OCI-LY3 (cell line): Measurements from ENCODE around the gene FOCAD.

Source experiments
- H2AFZ ChIP-seq: fragments of 200-600, 300-600 bp; shearing (Covaris generic); 2 replicates; pipeline ENCODE4 v1.6.0; 2014; ENCODE audit warnings: antibody characterized with exemption, low read depth, low read length
- H3K27ac ChIP-seq: fragments of 200-600, 300-600 bp; sonication (generic); 2 replicates; pipeline ENCODE4 v1.5.1; 2014; ENCODE audit warnings: mild to moderate bottlenecking, low read length, moderate library complexity, mixed read lengths
- H3K27me3 ChIP-seq: fragments of 200-600, 300-600 bp; sonication (generic); 2 replicates; pipeline ENCODE4 v1.6.1; 2014; ENCODE audit warnings: low read depth, low read length, mixed read lengths
- H3K36me3 ChIP-seq: fragments of 200-600, 300-600 bp; sonication (generic); replicated peaks from 2 replicates; pipeline ENCODE3; 2014; ENCODE audit warnings: low read depth, low read length, mixed read lengths
- H3K4me1 ChIP-seq: fragments of 300-600, 200-600 bp; sonication (generic); 2 replicates; pipeline ENCODE4 v1.6.1; 2014; ENCODE audit warnings: low read length, mixed read lengths
- H3K4me2 ChIP-seq: fragments of 200-600, 300-600 bp; sonication (generic); 2 replicates; pipeline ENCODE4 v1.6.1; 2014; ENCODE audit warnings: low read length, mixed read lengths
- H3K4me3 ChIP-seq: fragments of 300-600, 200-600 bp; sonication (generic); 2 replicates; pipeline ENCODE4 v1.5.1; 2014; ENCODE audit warnings: antibody characterized with exemption, mild to moderate bottlenecking, low read length, moderate library complexity
- H3K79me2 ChIP-seq: fragments of 300-600, 200-600 bp; shearing (Covaris generic); 2 replicates; pipeline ENCODE4 v1.6.1; 2014; ENCODE audit warnings: mild to moderate bottlenecking, low read length, mixed read lengths
- H3K9ac ChIP-seq: fragments of 300-600, 200-600 bp; shearing (Covaris generic); 2 replicates; pipeline ENCODE4 v1.6.0; 2014; ENCODE audit warnings: mild to moderate bottlenecking, low read length, moderate library complexity
- H3K9me3 ChIP-seq: fragments of 200-600, 300-600 bp; shearing (Covaris generic); 2 replicates; pipeline ENCODE4 v1.6.1; 2014; ENCODE audit warnings: low read length, mixed read lengths; ENCODE audit not compliant: insufficient read depth
- H4K20me1 ChIP-seq: fragments of 200-600, 300-600 bp; sonication (generic); 2 replicates; pipeline ENCODE4 v1.6.1; 2016; ENCODE audit warnings: low read length, mixed read lengths; ENCODE audit not compliant: insufficient read depth
- CTCF ChIP-seq: fragments of 200-600, 300-600 bp; sonication (generic); IDR thresholded peaks from 2 replicates; pipeline ENCODE4 v1.5.1; 2014; ENCODE audit warnings: antibody characterized with exemption, low read length, low read depth
- EZH2phosphoT487 ChIP-seq: fragments of 200-600 bp; shearing (Covaris generic); IDR thresholded peaks from 2 replicates; pipeline ENCODE4 v1.6.1; 2018; ENCODE audit warnings: antibody characterized with exemption, mixed run types, low read depth

The FOCAD gene

GRCh38 chr9:21002040-21002439, 318.0 kb downstream of the FOCAD start:
- H2AFZ ChIP-seq, result no peak overlapping the region
- peaks cover 17% of the 10 kb centered on the region for H3K36me3 ChIP-seq
- no peak for TF ChIP-seq CTCF
- no peak for TF ChIP-seq EZH2phosphoT487
- no peaks in the 10 kb centered on the region for H3K79me2 ChIP-seq
- H3K4me3 ChIP-seq, result no peak overlapping the region
- H3K9me3 ChIP-seq, result 0 out of 2 replicates have a peak, but pooled peaks cover 11% of the 10 kb centered on the region
- H4K20me1 ChIP-seq, result no peaks in the 10 kb centered on the region
- H3K4me1 ChIP-seq, result peaks cover 11% of the 10 kb centered on the region
- no peaks in the 10 kb centered on the region for H3K27me3 ChIP-seq
- no peak overlapping the region for H3K27ac ChIP-seq
- H3K4me2 ChIP-seq, result no peak overlapping the region
- H3K9ac ChIP-seq, result no peak overlapping the region

- H3K9ac ChIP-seq, result no peak overlapping the region
- H3K9me3 ChIP-seq, result no peaks in the 10 kb centered on the region
- H3K36me3 ChIP-seq, result no peaks in the 10 kb centered on the region
- H3K4me2 ChIP-seq, result no peak overlapping the region
- H2AFZ ChIP-seq, result no peak overlapping the region
- no peaks in the 10 kb centered on the region for H4K20me1 ChIP-seq
- peaks cover 7% of the 10 kb centered on the region; the same call in 1 of the 2 replicates for H3K4me1 ChIP-seq
- H3K4me3 ChIP-seq, result no peak overlapping the region
- no peaks in the 10 kb centered on the region for H3K79me2 ChIP-seq
- H3K27me3 ChIP-seq, result no peaks in the 10 kb centered on the region
- H3K27ac ChIP-seq, result no peak overlapping the region
- TF ChIP-seq CTCF (no peak), EZH2phosphoT487 (no peak)
These were observed 331.2 kb downstream of the FOCAD start for GRCh38 chr9:21015129-21015815.

GRCh38 chr9:21015995-21016394, 331.9 kb downstream of the FOCAD start:
- Histone ChIP-seq H3K4me2 (no peak overlapping the region), H3K4me1 (peaks cover 7% of the 10 kb centered on the region; the same call in 1 of the 2 replicates), H3K36me3 (no peaks in the 10 kb centered on the region), H3K27me3 (no peaks in the 10 kb centered on the region), H3K79me2 (no peaks in the 10 kb centered on the region), H3K27ac (no peak overlapping the region), H2AFZ (no peak overlapping the region), H4K20me1 (no peaks in the 10 kb centered on the region), H3K4me3 (no peak overlapping the region), H3K9me3 (no peaks in the 10 kb centered on the region), H3K9ac (no peak overlapping the region)
- TF ChIP-seq EZH2phosphoT487, result no peak
- no peak for TF ChIP-seq CTCF

GRCh38 chr9:21016701-21017491, 332.8 kb downstream of the FOCAD start:
- Histone ChIP-seq H3K79me2 (no peaks in the 10 kb centered on the region), H3K4me3 (no peak overlapping the region), H3K4me2 (no peak overlapping the region), H3K36me3 (no peaks in the 10 kb centered on the region), H3K27me3 (no peaks in the 10 kb centered on the region), H2AFZ (no peak overlapping the region), H3K27ac (no peak overlapping the region), H3K4me1 (peaks cover 7% of the 10 kb centered on the region; the same call in 1 of the 2 replicates), H3K9me3 (no peaks in the 10 kb centered on the region), H4K20me1 (no peaks in the 10 kb centered on the region), H3K9ac (no peak overlapping the region)
- no peak for TF ChIP-seq EZH2phosphoT487
- TF ChIP-seq CTCF, result no peak
